GM18502 (cell line): ENCODE results near the gene DMAC2.
A peak's percentile ranks its signal among the peaks of the same experiment; 100 is the strongest.
"Not testable (repeated sequence)": the region's sequence is repeated elsewhere in the genome, so short reads cannot be mapped to it uniquely, and the experiment has no call there.

Experiments used
- ATAC-seq: cut with Tn5 transposase; IDR thresholded peaks from one replicate; pipeline ENCODE4 v1.9.1; 2021; ENCODE audit warnings: mild to moderate bottlenecking; ENCODE audit not compliant: unreplicated experiment, poor library complexity

The DMAC2 gene

GRCh38 chr19:41403181-41403970 lies 36.3 kb downstream of the DMAC2 start:
- ATAC-seq: no peak

GRCh38 chr19:41402010-41402409 lies 37.7 kb downstream of the DMAC2 start:
- no peak for ATAC-seq

DNA sequence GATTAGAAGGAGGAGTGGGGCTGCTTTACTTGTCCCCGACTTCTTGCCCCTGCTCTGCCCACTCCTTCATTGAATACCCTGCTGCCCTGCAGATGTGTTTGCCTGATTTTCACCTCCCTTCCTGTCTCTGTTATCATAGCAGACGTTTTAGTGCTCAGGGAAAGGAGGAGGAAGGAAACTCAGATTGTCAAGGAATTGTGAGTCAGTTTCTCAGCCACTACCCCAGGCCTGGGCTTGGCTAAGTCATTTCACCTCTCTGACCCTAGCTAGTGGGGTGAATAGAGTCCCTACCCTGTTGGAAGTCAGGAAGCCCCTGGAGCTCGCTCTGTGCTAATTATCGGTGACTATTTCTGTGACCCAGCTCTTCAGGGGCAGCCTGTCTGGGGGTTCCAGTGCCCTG lies 38.2 kb downstream of the DMAC2 start:
- no peak for ATAC-seq

GRCh38 chr19:41399525-41399924 lies 40.2 kb downstream of the DMAC2 start:
- ATAC-seq: no peak

DNA sequence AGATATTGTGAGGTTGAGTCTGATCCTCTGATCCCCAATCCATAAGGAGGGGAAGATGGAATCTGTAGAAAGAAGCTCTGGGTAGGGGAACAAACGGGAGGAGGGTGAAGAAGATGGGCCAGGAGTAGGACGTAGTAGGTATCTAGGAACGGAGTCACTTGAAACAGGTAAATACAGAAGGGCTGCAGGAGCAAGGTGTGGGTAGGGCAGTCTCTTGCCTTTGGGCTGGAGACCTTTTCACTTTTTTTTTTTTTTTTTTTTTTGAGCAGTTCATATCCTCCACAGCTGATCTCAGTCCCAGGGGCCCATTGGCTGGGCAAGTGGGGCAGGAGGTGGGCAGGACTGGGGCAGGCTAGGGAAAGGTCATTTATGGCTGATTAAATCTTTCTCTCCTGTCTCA lies 40.6 kb downstream of the DMAC2 start:
- no peak for ATAC-seq

GRCh38 chr19:41398598-41398997 lies 41.1 kb downstream of the DMAC2 start:
- ATAC-seq: no peak

DNA sequence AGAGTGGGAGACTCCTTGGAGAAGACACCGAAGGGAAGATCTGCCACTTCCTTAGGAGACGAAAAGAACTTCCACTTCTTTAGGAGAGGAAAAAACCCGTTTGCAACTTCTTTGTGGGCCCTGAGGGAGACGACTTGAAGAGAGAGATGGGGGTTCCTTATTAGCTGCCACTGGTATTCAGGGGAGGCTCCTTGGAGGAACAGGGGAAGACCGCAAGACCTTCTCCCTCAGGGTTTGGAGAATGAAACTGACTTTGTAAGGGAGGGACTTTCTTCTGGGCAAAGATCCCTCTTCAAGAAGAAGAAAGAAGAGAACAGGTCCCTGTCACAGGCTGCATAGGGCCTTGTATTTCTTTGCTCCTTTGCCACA lies 41.7 kb downstream of the DMAC2 start:
- no peak for ATAC-seq

- ATAC-seq: peak; percentile 90
Observed at GRCh38 chr19:41397086-41398049, 42.3 kb downstream of the DMAC2 start, which contains the start of the genes BCKDHA and EXOSC5. TSS of gene BCKDHA (plus strand) at chr19:41397818. CDS start at chr19:41397828, 10 bp downstream. TSS of gene EXOSC5 (minus strand) at chr19:41397359. CDS start at chr19:41397328, 31 bp downstream.

DNA sequence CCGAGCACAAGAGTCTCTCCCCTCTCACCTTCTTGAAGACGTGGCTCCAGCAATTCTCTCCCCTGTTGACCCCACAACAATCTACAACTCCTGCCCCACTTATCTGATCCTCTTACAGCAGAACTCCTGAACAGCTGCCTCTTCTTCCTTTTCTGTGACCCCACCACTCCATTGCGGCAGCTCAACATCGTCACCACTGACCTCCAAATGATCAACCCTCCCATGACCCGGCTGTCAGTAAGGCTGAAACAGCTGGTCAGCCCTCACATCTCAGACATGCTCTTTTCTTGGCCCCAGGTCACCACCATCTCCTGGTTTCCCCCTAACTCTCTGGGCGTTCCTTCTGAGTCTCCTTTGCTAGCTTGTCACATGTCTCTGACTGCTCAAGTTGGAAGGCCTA lies 44.4 kb downstream of the DMAC2 start:
- ATAC-seq: no peak

GRCh38 chr19:41392775-41393174 lies 46.9 kb downstream of the DMAC2 start:
- ATAC-seq: no peak

DNA sequence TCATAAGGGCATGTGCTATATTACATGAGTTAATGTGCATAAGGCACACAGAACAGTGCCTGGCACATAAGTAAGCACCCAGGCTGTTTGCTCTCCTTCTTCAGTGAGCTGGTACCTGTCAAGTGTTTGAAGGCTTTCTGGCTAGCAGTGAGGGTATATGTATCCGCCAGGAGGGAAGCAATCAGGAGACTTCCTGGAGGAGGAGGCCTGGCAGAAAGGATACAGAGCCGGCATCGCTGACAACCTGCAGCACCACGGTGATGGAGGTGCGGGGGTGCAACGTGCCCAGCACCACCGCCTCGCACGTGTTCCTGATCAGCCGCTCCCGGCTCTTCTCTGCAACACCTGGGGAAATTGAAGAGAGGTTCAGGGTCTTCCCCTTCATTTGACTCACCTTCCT lies 48.1 kb downstream of the DMAC2 start:
- ATAC-seq: no peak

GRCh38 chr19:41386442-41386841 lies 53.3 kb downstream of the DMAC2 start:
- no peak for ATAC-seq

DNA sequence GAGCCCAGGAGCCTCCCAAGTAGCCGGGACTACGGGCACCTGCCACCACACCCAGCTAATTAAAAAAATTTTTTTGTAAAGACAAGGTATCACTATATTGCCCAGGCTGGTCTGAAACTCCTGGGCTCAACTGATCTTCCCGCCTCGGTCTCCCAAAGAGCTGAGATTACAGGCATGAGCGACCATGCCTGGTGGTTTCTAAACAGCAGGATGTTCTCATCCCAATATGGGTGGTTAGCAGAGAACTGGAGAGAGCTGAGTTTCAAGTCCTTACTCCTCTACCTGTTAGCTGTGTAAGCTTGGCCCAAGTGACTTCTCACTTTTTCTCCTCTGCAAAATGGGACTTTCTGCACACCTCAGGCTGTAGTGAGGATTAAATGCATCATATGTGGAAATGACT lies 55.4 kb downstream of the DMAC2 start:
- no peak for ATAC-seq

DNA sequence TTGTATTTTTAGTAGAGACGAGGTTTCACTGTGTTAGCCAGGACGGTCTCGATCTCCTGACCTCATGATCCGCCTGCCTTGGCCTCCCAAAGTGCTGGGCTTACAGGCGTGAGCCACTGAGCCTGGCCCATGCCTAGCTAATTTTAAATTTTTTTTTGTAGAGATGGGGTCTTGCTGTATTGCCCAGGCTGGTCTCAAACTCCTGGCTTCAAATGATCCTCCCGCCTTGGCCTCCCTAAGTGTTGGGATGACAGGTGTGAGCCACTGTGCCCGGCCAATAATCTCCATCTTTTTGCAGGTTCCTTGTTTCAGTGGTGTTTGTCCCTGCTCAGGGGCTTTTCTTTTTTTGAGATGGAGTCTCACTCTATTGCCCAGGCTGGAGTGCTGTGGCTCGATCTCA lies 58.2 kb downstream of the DMAC2 start:
- ATAC-seq: not testable (repeated sequence)
